Keratinocyte (primary cell): Measurements from ENCODE around the gene RAPGEF1.

ENCODE experiments used
- CTCF ChIP-seq, 3 experiments: IDR thresholded peaks in 1 of 3; conservative IDR thresholded peaks in 1 of 3; optimal IDR thresholded peaks in 1 of 3; 2 replicates in 2 of 3; 3 replicates in 1 of 3; pipeline versions ENCODE3 to v1.5.1; 2011; ENCODE audit warnings: low read length in 3 of 3, mild to moderate bottlenecking in 3 of 3, moderate library complexity in 2 of 3, control low read depth in 1 of 3, inconsistent platforms in 1 of 3; ENCODE audit not compliant: insufficient read depth in 2 of 3; ENCODE audit errors: extremely low read depth in 1 of 3
- EZH2 ChIP-seq: IDR thresholded peaks from one replicate; pipeline ENCODE4 v1.6.1; 2012; ENCODE audit warnings: inconsistent platforms, mild to moderate bottlenecking, low read length, moderate library complexity

GRCh38 chr9:131745610-131746009 is 5.7 kb upstream of the RAPGEF1 start:
- TF ChIP-seq CTCF (optimal IDR thresholded peaks at IDR 0.05 in 1 of 3, IDR thresholded peaks at IDR 0.05 in 1 of 3, conservative IDR thresholded peaks at IDR 0.05 in 1 of 3; ENCODE audit: extremely low read depth in 1 of 3, insufficient read depth in 2 of 3, low read length in 3 of 3) (no peak), EZH2 (no peak)
